Fibroblast of lung (primary cell): ENCODE data around the gene HAPLN3.

Experiments
- EZH2 ChIP-seq: IDR thresholded peaks from 2 replicates; pipeline ENCODE4 v1.5.1; 2012; ENCODE audit warnings: low read length, control low read depth, mild to moderate bottlenecking; ENCODE audit errors: missing control alignments
- TF ChIP-seq, protein P1 (sequence below), 2 donors: IDR thresholded peaks in 1 of 2; conservative IDR thresholded peaks in 1 of 2; 1 replicate in 1 of 2; 2 replicates in 1 of 2; pipeline ENCODE4 v1.5.1; 2011 to 2012; ENCODE audit warnings: low read length in 2 of 2, control low read depth in 1 of 2, inconsistent platforms in 1 of 2, low read depth in 1 of 2, mild to moderate bottlenecking in 1 of 2

DNA sequence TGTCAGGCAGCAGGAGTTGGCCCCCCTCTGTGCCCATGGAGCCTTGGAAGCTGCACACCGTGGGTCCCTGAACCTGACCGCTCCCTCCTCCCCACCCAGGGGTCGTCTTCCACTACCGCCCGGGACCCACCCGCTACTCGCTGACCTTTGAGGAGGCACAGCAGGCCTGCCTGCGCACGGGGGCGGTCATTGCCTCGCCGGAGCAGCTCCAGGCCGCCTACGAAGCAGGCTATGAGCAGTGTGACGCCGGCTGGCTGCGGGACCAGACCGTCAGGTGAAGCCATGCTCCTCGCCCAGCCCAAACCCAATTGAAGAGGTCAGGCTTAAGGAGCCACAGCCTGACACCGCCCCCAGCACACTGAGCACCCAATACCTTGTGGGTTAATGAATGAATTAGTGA, 48.2 kb downstream of the HAPLN3 start:
- TF ChIP-seq, protein P1, sequence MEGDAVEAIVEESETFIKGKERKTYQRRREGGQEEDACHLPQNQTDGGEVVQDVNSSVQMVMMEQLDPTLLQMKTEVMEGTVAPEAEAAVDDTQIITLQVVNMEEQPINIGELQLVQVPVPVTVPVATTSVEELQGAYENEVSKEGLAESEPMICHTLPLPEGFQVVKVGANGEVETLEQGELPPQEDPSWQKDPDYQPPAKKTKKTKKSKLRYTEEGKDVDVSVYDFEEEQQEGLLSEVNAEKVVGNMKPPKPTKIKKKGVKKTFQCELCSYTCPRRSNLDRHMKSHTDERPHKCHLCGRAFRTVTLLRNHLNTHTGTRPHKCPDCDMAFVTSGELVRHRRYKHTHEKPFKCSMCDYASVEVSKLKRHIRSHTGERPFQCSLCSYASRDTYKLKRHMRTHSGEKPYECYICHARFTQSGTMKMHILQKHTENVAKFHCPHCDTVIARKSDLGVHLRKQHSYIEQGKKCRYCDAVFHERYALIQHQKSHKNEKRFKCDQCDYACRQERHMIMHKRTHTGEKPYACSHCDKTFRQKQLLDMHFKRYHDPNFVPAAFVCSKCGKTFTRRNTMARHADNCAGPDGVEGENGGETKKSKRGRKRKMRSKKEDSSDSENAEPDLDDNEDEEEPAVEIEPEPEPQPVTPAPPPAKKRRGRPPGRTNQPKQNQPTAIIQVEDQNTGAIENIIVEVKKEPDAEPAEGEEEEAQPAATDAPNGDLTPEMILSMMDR (conservative IDR thresholded peaks at IDR 0.05 in 1 of 2, IDR thresholded peaks at IDR 0.05 in 1 of 2; ENCODE audit: low read depth in 1 of 2, low read length in 2 of 2): no peak
- no peak for TF ChIP-seq EZH2
